Type B pancreatic cell (in vitro differentiated cells): ENCODE results near the gene ARPC1A. TPM values are rescaled to one million over a fixed set of nuclear protein-coding genes. Genes with fewer than 3 reads are reported as not detected.

ENCODE experiments used
- DNase-seq: peaks from one replicate; pipeline ENCODE4 v3.0.0; 2021; ENCODE audit warnings: mixed read lengths; ENCODE audit not compliant: unreplicated experiment; ENCODE audit errors: extremely low spot score
- H3K27ac Mint-ChIP-seq: 2 replicates; pipeline ENCODE4 v1.8.0; 2021; ENCODE audit warnings: mild to moderate bottlenecking, mixed read lengths
- H3K27me3 Mint-ChIP-seq: 2 replicates; pipeline ENCODE4 v1.8.0; 2021; ENCODE audit warnings: mixed read lengths
- H3K36me3 Mint-ChIP-seq: 2 replicates; pipeline ENCODE4 v1.8.0; 2021; ENCODE audit warnings: mixed read lengths
- H3K4me1 Mint-ChIP-seq: one replicate; pipeline ENCODE4 v1.8.0; 2021; ENCODE audit warnings: mixed read lengths; ENCODE audit not compliant: unreplicated experiment
- H3K4me3 Mint-ChIP-seq: 2 replicates; pipeline ENCODE4 v1.8.0; 2021; ENCODE audit warnings: mild to moderate bottlenecking, mixed read lengths
- H3K9me3 Mint-ChIP-seq: 2 replicates; pipeline ENCODE4 v1.8.0; 2021; ENCODE audit warnings: mixed read lengths
- CTCF ChIP-seq: fragments of 200-600 bp; sonication (generic); conservative IDR thresholded peaks from 2 replicates; pipeline ENCODE4 v1.5.0; 2021; ENCODE audit warnings: antibody characterized with exemption, mild to moderate bottlenecking
- total RNA-seq: library from RNA; stranded (reverse); gene quantifications from 2 replicates; pipeline ENCODE4 v1.2.1, GENCODE V29; 2021; ENCODE audit warnings: low replicate concordance

Gene ARPC1A
- total RNA-seq, 1 donor from 2014 or later: 164 TPM

GRCh38 chr7:99392046-99392445 is 66.3 kb downstream of the ARPC1A start:
- no peaks in the 10 kb centered on the region for H3K9me3 Mint-ChIP-seq
- no peak for DNase-seq
- H3K27me3 Mint-ChIP-seq: no peaks in the 10 kb centered on the region
- no peak for TF ChIP-seq CTCF
- H3K36me3 Mint-ChIP-seq: no peaks in the 10 kb centered on the region
- no peak overlapping the region for H3K27ac Mint-ChIP-seq
- H3K4me3 Mint-ChIP-seq: peak overlapping the region; percentile 69
- peaks cover 9% of the 10 kb centered on the region for H3K4me1 Mint-ChIP-seq

GRCh38 chr7:99392659-99393354 is 67.1 kb downstream of the ARPC1A start:
- Mint-ChIP-seq H3K36me3 (peaks cover 2% of the 10 kb centered on the region), H3K4me3 (peak overlapping the region; percentile 93), H3K9me3 (no peaks in the 10 kb centered on the region), H3K4me1 (peaks cover 9% of the 10 kb centered on the region), H3K27ac (peak overlapping the region; percentile 96), H3K27me3 (no peaks in the 10 kb centered on the region)
- DNase-seq: peak; percentile 86
- TF ChIP-seq CTCF: no peak

GRCh38 chr7:99393355-99394187 is 67.9 kb downstream of the ARPC1A start:
- H3K4me1 Mint-ChIP-seq: peaks cover 9% of the 10 kb centered on the region
- H3K9me3 Mint-ChIP-seq: no peaks in the 10 kb centered on the region
- peaks cover 6% of the 10 kb centered on the region for H3K36me3 Mint-ChIP-seq
- H3K4me3 Mint-ChIP-seq: peak overlapping the region; percentile 93
- H3K27ac Mint-ChIP-seq: peak overlapping the region; percentile 96
- no peaks in the 10 kb centered on the region for H3K27me3 Mint-ChIP-seq
- no peak for TF ChIP-seq CTCF
- DNase-seq: no peak

GRCh38 chr7:99394188-99394502 is 68.4 kb downstream of the ARPC1A start:
- Mint-ChIP-seq H3K36me3 (peaks cover 10% of the 10 kb centered on the region), H3K27me3 (no peaks in the 10 kb centered on the region), H3K27ac (no peak overlapping the region), H3K9me3 (no peaks in the 10 kb centered on the region), H3K4me3 (peak overlapping the region; percentile 93), H3K4me1 (peaks cover 9% of the 10 kb centered on the region)
- no peak for TF ChIP-seq CTCF
- no peak for DNase-seq

GRCh38 chr7:99395616-99396327 is 70.1 kb downstream of the ARPC1A start:
- H3K27me3 Mint-ChIP-seq: no peaks in the 10 kb centered on the region
- peaks cover 10% of the 10 kb centered on the region for H3K36me3 Mint-ChIP-seq
- no peak overlapping the region for H3K4me3 Mint-ChIP-seq
- DNase-seq: no peak
- no peak for TF ChIP-seq CTCF
- H3K4me1 Mint-ChIP-seq: peaks cover 9% of the 10 kb centered on the region
- no peak overlapping the region for H3K27ac Mint-ChIP-seq
- H3K9me3 Mint-ChIP-seq: no peaks in the 10 kb centered on the region
